ELF-1 (cell line): ENCODE results near the gene LCK.
A peak's percentile ranks its signal among the peaks of the same experiment; 100 is the strongest.
"Not testable (repeated sequence)": the region's sequence is repeated elsewhere in the genome, so short reads cannot be mapped to it uniquely, and the experiment has no call there.

Experiments
- DNase-seq: peaks from one replicate; pipeline ENCODE4 v3.0.0-alpha.2; 2016; ENCODE audit warnings: low read depth, low spot score

The LCK gene

DNA sequence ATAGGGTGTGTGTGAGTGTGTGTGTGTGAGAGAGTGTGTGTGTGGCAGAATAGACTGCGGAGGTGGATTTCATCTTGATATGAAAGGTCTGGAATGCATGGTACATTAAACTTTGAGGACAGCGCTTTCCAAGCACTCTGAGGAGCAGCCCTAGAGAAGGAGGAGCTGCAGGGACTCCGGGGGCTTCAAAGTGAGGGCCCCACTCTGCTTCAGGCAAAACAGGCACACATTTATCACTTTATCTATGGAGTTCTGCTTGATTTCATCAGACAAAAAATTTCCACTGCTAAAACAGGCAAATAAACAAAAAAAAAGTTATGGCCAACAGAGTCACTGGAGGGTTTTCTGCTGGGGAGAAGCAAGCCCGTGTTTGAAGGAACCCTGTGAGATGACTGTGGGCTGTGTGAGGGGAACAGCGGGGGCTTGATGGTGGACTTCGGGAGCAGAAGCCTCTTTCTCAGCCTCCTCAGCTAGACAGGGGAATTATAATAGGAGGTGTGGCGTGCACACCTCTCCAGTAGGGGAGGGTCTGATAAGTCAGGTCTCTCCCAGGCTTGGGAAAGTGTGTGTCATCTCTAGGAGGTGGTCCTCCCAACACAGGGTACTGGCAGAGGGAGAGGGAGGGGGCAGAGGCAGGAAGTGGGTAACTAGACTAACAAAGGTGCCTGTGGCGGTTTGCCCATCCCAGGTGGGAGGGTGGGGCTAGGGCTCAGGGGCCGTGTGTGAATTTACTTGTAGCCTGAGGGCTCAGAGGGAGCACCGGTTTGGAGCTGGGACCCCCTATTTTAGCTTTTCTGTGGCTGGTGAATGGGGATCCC is 22.5 kb downstream of the LCK start:
- peak; percentile 63 for DNase-seq

DNA sequence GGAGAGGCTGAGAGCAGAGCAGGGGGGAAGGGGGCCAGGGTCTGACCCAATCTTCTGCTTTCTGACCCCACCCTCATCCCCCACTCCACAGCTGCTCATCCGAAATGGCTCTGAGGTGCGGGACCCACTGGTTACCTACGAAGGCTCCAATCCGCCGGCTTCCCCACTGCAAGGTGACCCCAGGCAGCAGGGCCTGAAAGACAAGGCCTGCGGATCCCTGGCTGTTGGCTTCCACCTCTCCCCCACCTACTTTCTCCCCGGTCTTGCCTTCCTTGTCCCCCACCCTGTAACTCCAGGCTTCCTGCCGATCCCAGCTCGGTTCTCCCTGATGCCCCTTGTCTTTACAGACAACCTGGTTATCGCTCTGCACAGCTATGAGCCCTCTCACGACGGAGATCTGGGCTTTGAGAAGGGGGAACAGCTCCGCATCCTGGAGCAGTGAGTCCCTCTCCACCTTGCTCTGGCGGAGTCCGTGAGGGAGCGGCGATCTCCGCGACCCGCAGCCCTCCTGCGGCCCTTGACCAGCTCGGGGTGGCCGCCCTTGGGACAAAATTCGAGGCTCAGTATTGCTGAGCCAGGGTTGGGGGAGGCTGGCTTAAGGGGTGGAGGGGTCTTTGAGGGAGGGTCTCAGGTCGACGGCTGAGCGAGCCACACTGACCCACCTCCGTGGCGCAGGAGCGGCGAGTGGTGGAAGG is 23.7 kb downstream of the LCK start:
- no peak for DNase-seq

DNA sequence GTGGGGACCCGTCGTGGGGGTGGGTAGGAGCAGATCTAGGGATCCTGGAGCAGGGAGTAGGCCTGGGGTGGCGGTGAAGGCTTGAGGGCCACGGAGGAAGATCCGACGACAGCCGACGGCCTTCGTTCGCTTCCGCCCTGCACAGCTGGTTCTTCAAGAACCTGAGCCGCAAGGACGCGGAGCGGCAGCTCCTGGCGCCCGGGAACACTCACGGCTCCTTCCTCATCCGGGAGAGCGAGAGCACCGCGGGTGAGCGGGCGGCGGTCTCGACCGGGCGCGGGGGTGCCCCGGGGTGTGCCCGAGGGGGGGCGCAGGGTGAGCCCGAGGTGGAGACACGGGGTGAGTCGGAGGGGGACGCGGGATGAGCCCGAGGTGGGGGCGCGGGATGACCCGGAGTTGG is 24.4 kb downstream of the LCK start:
- DNase-seq: no peak

DNA sequence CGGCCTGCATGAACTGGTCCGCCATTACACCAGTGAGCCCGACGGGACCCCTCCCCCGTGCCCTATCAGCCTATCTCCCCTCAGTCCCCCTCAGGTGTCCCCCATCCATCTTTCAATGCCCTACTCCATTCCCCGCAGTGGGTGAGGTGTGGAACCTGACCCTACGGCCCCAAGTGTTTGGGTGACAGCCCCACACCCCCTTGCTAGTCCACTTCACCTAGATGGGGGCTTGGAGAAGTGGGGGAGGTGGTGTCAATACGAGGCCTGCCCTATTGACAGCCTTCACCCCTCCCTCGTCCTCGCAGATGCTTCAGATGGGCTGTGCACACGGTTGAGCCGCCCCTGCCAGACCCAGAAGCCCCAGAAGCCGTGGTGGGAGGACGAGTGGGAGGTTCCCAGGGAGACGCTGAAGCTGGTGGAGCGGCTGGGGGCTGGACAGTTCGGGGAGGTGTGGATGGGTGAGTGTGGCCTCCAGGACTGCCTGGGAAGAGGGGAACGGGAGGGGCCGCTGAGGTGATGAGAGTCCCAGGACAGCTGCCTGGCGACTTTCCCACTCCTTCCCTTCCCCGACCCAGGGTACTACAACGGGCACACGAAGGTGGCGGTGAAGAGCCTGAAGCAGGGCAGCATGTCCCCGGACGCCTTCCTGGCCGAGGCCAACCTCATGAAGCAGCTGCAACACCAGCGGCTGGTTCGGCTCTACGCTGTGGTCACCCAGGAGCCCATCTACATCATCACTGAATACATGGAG is 25.1 kb downstream of the LCK start:
- no peak for DNase-seq

DNA sequence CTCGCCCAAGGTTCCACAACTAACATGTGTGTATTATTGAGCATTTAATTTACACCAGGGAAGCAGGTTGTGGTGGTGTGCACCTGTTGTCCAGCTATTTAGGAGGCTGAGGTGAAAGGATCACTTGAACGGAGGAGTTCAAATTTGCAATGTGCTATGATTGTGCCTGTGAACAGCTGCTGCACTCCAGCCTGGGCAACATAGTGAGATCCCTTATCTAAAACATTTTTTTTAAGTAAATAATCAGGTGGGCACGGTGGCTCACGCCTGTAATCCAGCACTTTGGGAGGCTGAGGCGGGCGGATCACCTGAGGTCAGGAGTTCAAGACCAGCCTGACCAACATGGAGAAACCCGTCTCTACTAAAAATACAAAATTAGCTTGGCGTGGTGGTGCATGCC is 33.7 kb downstream of the LCK start:
- not testable (repeated sequence) for DNase-seq

DNA sequence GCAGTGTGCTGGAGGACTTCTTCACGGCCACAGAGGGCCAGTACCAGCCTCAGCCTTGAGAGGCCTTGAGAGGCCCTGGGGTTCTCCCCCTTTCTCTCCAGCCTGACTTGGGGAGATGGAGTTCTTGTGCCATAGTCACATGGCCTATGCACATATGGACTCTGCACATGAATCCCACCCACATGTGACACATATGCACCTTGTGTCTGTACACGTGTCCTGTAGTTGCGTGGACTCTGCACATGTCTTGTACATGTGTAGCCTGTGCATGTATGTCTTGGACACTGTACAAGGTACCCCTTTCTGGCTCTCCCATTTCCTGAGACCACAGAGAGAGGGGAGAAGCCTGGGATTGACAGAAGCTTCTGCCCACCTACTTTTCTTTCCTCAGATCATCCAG is 34.6 kb downstream of the LCK start:
- no peak for DNase-seq

DNA sequence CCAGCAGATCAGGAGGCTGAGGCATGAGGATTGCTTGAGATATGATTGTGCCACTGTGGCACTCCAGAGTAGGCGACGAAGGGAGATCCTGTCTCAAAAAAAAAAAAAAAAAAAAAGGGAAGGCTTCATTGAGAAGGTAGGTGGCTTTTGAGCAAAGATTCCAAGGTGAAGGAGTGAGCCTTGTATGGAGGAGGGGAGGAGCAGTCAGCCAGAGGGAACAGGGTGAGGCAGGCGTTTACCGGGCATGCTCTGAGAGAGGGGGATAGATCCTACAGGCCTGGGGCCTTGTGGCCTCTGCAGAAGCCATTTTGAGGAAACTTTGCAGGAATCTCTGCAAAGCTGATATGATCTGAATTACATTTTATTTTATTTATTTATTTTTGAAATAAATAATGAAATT is 35.7 kb downstream of the LCK start:
- peak; percentile 64 for DNase-seq

DNA sequence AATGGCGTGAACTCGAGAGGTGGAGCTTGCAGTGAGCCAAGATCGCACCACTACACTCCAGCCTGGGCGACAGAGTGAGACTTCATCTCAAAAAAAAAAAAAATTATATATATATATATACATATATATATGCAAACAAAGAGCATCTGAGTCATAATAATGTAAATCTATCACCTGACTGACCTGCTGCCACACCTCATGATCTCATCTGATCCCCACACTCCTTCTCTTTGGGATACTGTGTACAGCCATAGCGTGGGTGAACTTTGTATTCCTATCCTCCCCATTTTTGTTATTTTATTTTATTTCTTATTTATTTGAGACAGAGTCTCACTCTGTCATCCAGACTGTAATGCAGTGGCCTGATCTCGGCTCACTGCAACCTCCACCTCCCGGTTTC is 38.2 kb downstream of the LCK start:
- no peak for DNase-seq

DNA sequence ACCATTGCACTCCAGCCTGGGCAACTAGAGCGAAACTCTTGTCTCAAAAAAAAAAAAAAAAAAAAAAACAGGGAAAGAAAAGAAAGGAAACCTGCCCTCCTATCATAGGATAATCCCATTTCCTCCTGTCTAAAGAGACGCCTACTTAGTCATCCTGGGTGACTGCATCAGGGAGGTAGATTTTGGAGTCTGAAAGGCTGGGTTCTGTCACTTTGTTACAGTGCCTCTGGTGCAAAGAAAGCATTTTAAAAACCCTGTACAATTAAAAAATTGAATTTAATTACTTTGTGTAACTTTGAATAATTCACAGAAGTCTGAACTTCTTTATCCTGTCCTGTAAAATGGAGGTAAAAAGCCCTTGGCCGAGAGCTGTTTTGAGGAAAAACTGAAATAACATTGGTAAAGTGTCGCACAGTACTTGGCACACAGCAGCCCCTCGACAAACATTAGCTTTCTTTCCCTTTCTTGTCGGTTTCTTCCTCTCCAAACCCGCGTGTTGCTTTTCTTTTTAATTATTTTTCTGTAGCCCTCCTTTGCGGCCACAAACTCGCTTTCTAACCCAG is 40.2 kb downstream of the LCK start:
- peak; percentile 15 for DNase-seq

DNA sequence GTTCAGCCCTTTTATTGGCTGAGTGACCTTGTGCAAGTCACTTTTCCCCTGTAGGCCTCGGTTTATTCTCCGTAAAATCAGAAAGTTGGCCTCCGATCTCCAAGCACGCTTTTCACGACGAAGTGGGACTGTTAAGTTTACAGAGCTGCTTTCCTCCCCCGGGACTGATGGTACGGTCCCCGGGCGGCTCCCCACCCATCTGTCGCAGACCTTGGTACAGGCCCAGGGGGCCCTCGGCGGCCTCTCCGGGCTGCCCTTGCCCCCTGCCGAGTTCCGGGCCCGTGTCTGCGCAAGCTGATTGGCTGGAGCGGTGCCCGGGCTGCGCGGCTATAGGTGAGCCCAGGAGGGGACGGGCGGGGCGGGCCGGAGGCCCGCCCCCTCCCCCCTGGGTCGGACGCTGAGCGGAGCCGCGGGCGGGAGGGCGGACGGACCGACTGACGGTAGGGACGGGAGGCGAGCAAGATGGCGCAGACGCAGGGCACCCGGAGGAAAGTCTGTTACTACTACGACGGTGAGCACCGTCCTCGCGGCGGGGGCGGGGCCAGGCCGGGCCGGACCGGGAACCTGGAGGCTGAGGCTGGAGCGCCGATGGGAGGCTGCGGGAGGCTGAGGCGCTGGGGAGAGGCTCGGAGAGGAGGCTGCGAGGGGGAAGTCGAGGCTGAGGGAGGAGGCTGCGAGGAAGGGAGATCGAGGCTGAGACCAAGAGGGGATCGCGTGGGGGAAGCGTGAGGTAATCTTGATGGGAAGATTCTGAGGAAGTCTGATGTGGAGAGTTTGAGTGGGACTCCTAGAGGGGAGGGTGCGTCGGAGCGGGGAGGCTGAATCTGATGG is 40.9 kb downstream of the LCK start, which contains the start of gene HDAC1:
Gene HDAC1, plus strand, starts transcription at position 376 of the 831 bp plus-strand sequence. Its CDS starts 87 bp downstream, at position 463.
- DNase-seq: peak; percentile 97

DNA sequence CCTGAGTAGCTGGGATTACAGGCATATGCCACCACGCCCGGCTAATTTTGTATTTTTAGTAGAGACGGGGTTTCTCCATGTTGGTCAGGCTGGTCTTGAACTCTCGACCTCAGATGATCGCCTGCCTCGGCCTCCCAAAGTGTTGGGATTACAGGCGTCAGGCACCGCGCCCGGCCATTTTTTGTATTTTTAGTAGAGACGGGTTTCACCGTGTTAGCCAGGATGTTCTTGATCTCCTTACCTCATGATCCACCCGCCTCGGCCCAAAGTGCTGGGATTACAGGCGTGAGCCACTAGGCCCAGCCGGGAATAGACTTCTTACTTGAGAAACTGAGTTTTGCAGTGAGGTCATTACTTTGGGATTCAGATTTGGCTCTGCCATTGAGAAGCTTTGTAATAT is 47.1 kb downstream of the LCK start:
- DNase-seq: not testable (repeated sequence)

DNA sequence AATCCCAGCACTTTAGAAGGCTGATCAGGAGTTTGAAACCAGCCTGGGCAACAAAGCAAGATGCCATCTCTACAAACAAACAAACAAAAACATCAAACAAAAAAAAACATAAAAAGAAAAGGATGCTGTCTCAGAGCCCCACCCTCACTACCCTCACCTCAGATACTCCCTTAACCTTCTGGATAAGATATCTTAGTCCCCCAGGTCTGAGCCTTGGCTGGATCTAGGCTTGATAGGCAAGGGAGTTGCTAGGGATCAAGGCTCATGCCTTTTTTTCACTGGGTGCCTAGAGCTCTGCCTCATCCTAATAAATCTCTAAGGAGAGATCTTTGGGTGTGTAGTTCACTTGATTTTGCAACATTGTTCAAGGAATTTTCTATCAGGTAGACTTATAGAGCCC is 48.3 kb downstream of the LCK start:
- DNase-seq: no peak

DNA sequence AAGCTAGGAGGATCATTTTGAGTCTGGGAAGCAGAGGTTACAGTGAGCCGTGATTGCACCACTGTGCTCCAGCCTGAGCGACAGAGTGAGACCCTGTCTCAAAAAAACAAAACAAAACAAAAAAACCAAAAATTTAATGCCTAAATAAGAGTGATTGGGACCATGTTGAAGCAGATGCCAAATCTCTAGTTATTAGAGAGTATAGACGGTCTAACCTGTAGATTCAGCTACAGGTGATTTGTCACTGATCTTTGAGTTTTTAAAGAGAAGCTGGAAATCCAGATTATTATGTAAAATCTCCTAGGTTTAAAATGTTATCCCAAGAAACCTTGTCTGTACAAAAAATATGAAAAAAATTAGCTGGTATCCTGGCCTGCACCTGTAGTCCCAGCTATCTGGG is 52.3 kb downstream of the LCK start:
- no peak for DNase-seq

DNA sequence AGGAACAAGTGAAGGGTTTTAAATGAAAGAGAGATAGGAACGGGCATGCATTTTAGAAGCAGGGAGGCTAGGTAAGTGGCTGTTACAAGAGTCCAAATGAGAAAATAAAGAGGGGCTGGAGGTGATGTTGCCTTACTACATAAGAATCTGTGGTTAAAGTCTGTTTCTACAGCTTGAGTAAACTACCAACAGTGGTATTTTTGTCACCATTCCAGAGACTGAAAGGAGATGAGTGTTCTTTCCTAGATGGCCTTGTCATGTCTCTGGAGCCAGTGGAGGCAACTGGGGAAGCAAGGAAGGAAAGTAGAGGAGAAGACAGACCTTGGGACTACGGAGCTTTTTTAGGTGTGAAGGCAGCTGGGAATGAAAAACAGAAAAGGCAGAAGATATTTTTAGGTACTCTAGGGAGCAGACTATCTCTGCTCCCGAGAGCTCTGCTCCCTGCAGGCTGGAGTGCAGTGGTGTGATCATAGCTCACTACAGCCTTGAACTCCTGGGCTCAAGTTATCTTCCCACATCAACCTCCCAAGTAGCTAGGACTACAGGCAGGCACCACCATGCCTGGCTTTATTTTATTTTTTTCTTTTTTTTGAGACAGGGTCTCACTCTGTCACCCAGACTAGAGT is 53.0 kb downstream of the LCK start:
- no peak for DNase-seq

DNA sequence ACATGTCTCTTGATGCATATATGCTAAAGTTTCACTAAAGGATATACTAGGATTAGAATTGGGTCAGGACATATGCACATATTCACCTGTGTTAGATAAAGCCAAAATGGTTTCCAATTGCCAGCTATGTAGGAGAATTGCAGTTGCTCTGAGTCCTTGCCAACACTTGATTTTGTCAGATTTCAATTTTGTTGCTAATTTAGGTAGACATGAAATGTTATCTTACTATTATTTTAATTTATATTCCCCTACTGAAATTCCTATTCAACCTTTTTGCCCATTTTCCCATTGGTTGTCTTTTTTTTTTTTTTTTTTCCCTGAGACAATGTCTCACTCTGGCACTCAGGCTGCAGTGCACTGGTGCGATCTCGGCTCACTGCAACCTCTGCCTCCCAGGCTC is 54.2 kb downstream of the LCK start:
- no peak for DNase-seq

DNA sequence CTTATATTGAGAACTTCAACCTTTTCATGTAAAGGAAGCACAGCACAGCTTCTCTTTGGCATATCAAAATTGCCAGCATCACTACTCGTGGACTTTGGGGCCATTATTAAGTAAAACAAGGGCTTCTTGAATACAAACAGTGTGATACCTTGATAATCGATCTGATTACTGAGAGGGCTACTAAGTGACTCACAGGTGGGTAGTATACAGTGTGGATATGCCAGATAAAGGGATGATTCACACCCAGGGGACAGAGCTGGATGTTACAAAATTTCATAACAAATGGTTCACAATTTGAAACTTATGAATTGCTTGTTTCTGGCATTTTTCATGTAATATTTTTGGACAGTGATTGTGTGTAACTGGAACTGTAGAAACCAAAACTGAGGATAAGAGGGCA is 56.3 kb downstream of the LCK start:
- DNase-seq: no peak

DNA sequence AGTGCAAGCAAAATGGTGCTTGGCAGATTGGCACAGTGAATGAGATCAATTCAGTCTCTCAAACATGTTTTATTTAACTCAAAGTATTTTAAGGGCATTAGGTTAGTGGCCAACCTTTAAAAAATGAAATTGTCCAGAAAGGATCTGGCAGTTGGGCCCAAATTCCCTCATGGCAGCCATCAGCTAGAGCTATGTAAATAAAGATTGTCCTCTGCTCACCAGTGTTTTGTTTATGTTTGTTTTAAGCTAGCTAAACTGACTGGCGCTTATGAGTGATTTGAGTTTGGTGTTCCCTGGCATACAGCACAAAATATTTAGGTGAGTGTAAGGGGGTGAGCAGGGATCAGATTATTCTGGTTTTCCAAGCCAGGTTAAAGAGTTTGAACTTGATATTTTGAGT is 58.9 kb downstream of the LCK start:
- no peak for DNase-seq

DNA sequence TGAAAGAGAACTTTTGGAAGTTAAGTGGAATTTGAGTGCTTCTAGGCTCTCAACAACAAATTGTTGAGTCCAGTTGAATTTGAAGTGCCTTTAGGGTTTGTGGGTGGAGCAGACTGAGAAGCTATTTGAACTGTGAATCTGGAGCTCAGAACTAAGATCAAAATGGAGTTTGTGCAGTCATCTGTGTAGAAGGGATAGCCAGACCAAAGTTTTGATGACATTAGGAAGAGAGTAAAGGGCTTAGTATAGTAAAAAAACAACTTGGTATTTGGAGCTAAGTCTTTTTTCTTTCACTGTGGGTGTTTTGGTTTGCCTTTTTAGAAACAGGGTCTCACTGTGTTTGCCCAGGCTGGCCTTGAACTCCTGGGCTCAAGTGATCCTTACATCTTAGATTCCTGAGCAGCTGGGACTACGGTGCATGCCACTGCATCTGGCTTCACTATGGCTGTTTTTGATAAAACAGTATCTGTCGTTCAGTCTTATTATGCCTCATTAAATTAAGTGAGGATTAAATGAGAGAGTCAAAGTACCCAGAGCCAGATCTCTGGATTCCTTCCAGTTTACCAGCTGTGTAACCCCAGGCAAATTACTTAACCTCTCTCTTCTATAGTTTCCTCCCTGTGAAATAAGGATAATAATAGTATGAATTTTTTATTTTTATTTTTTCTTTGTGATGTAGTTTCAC is 60.8 kb downstream of the LCK start:
- no peak for DNase-seq

DNA sequence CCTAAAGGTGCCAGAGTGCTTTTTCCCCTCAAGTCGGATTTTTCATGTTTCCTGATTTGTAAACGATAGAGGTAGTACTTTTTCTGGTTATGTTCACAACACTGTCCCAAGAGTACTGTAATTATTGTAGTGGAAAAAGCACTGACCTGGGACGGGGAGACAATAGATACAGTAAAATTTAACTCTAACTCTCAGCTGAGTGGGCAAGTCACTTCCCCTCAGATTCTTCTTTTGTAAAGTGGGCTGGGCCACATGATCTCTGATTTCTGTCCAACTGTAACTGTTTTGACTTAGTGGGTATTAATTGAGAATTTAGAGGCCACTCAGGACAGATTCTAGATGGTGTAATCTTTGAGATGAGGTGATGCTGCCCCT is 65.8 kb downstream of the LCK start:
- no peak for DNase-seq
